Psoas muscle (tissue), 8 donors: Measurements from ENCODE around the gene HK3. TPM values are rescaled to one million over a fixed set of nuclear protein-coding genes. Genes with fewer than 3 reads are reported as not detected.
A peak's percentile ranks its signal among the peaks of the same experiment; 100 is the strongest.

Experiments
- ATAC-seq, 4 donors: fragments of 200-7000 bp; cut with Tn5 transposase; one replicate each; pipeline ENCODE4 v1.9.1; 2020; ENCODE audit warnings: moderate library complexity in 3 of 4, mild to moderate bottlenecking in 2 of 4
- DNase-seq, 2 donors: peaks; one replicate each; pipeline ENCODE4 v3.0.0-alpha.2; 2020
- H3K27ac ChIP-seq: fragments of 200-600 bp; one replicate; pipeline ENCODE4 v1.8.0; 2022
- H3K27me3 ChIP-seq, 3 donors: fragments of 200-600 bp in 1 of 3; one replicate each; pipeline versions ENCODE4 v1.6.1 to v1.8.0; 2013 to 2022; ENCODE audit warnings: low read length in 2 of 3, mild to moderate bottlenecking in 2 of 3, moderate library complexity in 1 of 3; ENCODE audit not compliant: insufficient read depth in 3 of 3
- H3K36me3 ChIP-seq, 2 donors: fragments of 200-600 bp in 1 of 2; one replicate each; pipeline versions ENCODE4 v1.6.1 to v1.8.0; 2013 to 2022; ENCODE audit warnings: low read depth in 1 of 2, mild to moderate bottlenecking in 1 of 2, moderate library complexity in 1 of 2; ENCODE audit not compliant: insufficient read depth in 1 of 2
- H3K4me1 ChIP-seq: fragments of 200-600 bp; one replicate; pipeline ENCODE4 v1.8.0; 2022
- H3K4me3 ChIP-seq: fragments of 200-600 bp; one replicate; pipeline ENCODE4 v1.8.0; 2022; ENCODE audit warnings: mild to moderate bottlenecking
- H3K9me3 ChIP-seq: fragments of 200-600 bp; one replicate; pipeline ENCODE4 v1.8.0; 2022
- CTCF ChIP-seq: fragments of 200-600 bp; IDR thresholded peaks from one replicate; pipeline ENCODE4 v1.8.0; 2022; ENCODE audit warnings: antibody characterized with exemption
- WGBS, 3 donors: extraction: QIAGEN DNeasy Blood & Tissue Kit; methylation state at CpG; one replicate each; pipeline versions ENCODE4 v1.1.6 to v1.1.7; 2013; 5-methylcytosine and 5-hydroxymethylcytosine counted together
- intact Hi-C, 2 donors: fragments of 100-400 bp; cut with DNase I; formaldehyde crosslinking; loops; one replicate each; pipeline versions ENCODE4 v1.11.0 to v1.14.2; 2022
- long read RNA-seq, 2 donors: library from polyadenylated mRNA; unstranded; transcript quantifications; one replicate each; pipeline ENCODE4 v2.0.0, GENCODE V29; 2021
- polyA plus RNA-seq, 3 donors: library from polyadenylated mRNA; stranded (reverse); fragments of 200-250 nt; gene quantifications; one replicate each; pipeline ENCODE4 v1.2.3, GENCODE V29; 2013
- total RNA-seq, 4 donors: library from RNA; stranded (reverse); fragmentation: NEBNext Ultra II Directional in 2 of 4; extraction: Animal tissue kit (Norgen Biotek cat#: 25700) in 2 of 4; gene quantifications; one replicate each; pipeline versions ENCODE4 v1.2.1 to v1.2.4, GENCODE V29; 2021 to 2023
- donor health status: healthy with polysubstance abuse.
- donor health status: DM: no; HTN: no; CAD: no; lungs with moderate emphysema.
- donor health status: Bipolar disorder and iron deficiency.
- donor health status: healthy.
- donor health status: DM: yes; HTN: yes; CAD: no.
- donor health status: DM: no; HTN: no; CAD: no.
- donor health status: DM: no; HTN: no; CAD: no.
- donor health status: DM: yes; HTN: yes; CAD: no.

The HK3 gene
- total RNA-seq (1 to 10 TPM; 1.7 to 3.1 (median 2.3) TPM), polyA plus RNA-seq (1 to 10 TPM; 1.6 to 2.7 (median 2.6) TPM)
- long read RNA-seq, donor 1, partial matches to known transcripts, result 0 of 8 reads
- long read RNA-seq, donor 1, other reads (novel, unspliced or antisense), result 5 of 8 reads
- long read RNA-seq, donor 2, partial matches to known transcripts, result 1 of 13 reads
- long read RNA-seq, donor 2, other reads (novel, unspliced or antisense), result 10 of 13 reads

- no peak for DNase-seq
- no peaks in the 10 kb centered on the region for H3K9me3 ChIP-seq
- no peak within 1 kb of the TSS for H3K27ac ChIP-seq
- peak within 1 kb of the TSS; percentile 25 for H3K4me3 ChIP-seq
- H3K36me3 ChIP-seq, result peaks cover 4 to 24% of the 10 kb centered on the region in 2 donors
- peaks cover 3% of the 10 kb centered on the region for H3K4me1 ChIP-seq
- H3K27me3 ChIP-seq, result no peaks in the 10 kb centered on the region
- WGBS, 3 donors, result 68 to 79% (median 72%) methylated on average over 9 of the region's 9 CpGs
- TF ChIP-seq CTCF, result no peak
- intact Hi-C loops, result no loop called here
- ATAC-seq, result peak in 3 of 4 donors; percentile 24 to 44 (median 30)
Observed at GRCh38 chr5:176899296-176899891, at the start of gene HK3. HK3 (minus strand) TSS chr5:176899346; CDS start chr5:176896159, 3,187 bp downstream.

- Histone ChIP-seq H3K9me3 (no peaks in the 10 kb centered on the region), H3K36me3 (peaks cover 7 to 91% of the 10 kb centered on the region in 2 donors), H3K4me3 (no peak overlapping the region), H3K4me1 (no peaks in the 10 kb centered on the region), H3K27ac (no peak overlapping the region), H3K27me3 (no peaks in the 10 kb centered on the region)
- peak in 1 of 4 donors; percentile 37 for ATAC-seq
- intact Hi-C loops, result no loop called here
- TF ChIP-seq CTCF, result no peak
- 38 to 59% (median 47%) methylated on average over 1 of the region's 1 CpG for WGBS, 3 donors
- no peak for DNase-seq
Observed at GRCh38 chr5:176948458-176948857, 49.3 kb upstream of the HK3 start.

- intact Hi-C loops, result no loop called here
Observed at GRCh38 chr5:176947847-176948246, 48.7 kb upstream of the HK3 start.

GRCh38 chr5:176944268-176944667, 45.1 kb upstream of the HK3 start:
- intact Hi-C loops, result loop anchor here in 1 of 2 donors (5.0 kb wide), 1 partner anchor 42 kb away; no protein-coding TSS in a partner anchor
- no peaks in the 10 kb centered on the region for H3K4me1 ChIP-seq
- ATAC-seq (peak in 1 of 4 donors; percentile 41), DNase-seq (no peak)
- no peak for TF ChIP-seq CTCF
- no peak overlapping the region for H3K27ac ChIP-seq
- H3K4me3 ChIP-seq, result no peak overlapping the region
- H3K27me3 ChIP-seq, result no peaks in the 10 kb centered on the region
- peaks cover 18 to 95% of the 10 kb centered on the region in 2 donors for H3K36me3 ChIP-seq
- H3K9me3 ChIP-seq, result no peaks in the 10 kb centered on the region
- 45 to 51% (median 46%) methylated on average over 2 of the region's 2 CpGs for WGBS, 3 donors

More at GRCh38 chr5:176947847-176948246, 48.7 kb upstream of the HK3 start:
- H3K27me3 ChIP-seq, result no peaks in the 10 kb centered on the region
- H3K4me1 ChIP-seq, result no peaks in the 10 kb centered on the region
- DNase-seq (no peak), ATAC-seq (no peak)
- WGBS, 3 donors, result 86 to 88% (median 87%) methylated on average over 2 of the region's 2 CpGs
- H3K4me3 ChIP-seq, result no peak overlapping the region
- H3K27ac ChIP-seq, result no peak overlapping the region
- TF ChIP-seq CTCF, result no peak
- H3K36me3 ChIP-seq, result peaks cover 10 to 93% of the 10 kb centered on the region in 2 donors
- H3K9me3 ChIP-seq, result no peaks in the 10 kb centered on the region
